ENCODE measurements around the gene ZWINT.

ZWINT gene, protein sequence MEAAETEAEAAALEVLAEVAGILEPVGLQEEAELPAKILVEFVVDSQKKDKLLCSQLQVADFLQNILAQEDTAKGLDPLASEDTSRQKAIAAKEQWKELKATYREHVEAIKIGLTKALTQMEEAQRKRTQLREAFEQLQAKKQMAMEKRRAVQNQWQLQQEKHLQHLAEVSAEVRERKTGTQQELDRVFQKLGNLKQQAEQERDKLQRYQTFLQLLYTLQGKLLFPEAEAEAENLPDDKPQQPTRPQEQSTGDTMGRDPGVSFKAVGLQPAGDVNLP

DNA sequence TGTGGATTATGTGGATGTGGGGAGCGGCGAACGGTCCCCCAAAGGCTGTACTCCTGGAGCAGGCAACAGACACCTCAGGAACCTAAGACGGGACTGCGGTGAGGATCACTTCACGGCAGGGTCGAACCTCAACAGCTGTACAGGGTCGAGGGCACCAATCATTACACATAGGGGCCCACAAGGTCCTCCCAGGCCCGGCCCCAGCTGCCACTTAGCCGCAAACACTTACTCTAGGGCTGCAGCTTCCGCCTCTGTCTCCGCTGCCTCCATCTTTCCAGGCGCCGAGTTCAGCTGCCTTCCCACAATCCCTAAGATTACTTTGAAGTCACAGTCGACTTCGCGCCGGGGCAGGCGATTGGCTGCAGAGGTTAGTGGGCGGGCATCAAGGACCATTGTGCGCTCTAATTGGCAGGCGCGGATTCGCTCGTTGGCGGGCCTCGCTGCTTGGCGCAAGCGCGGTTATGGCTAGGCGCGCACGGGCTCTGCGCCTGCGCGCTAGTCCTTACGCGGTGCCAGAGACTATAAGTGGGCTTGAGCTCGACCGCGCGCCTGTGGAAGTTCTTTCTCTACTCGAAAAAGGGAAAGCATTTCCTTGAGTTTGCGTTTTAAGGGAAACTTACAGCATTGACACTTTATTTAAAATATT lies at the start of gene ZWINT:
Gene ZWINT, minus strand, starts transcription at position 293 of the 646 bp plus-strand sequence. Its CDS starts 23 bp downstream, at position 270.
- peak; percentile 82 for DNase-seq (ENCODE audit: low read depth, low spot score)
- peak within 1 kb of the TSS; percentile 50 for H3K27ac ChIP-seq

DNA sequence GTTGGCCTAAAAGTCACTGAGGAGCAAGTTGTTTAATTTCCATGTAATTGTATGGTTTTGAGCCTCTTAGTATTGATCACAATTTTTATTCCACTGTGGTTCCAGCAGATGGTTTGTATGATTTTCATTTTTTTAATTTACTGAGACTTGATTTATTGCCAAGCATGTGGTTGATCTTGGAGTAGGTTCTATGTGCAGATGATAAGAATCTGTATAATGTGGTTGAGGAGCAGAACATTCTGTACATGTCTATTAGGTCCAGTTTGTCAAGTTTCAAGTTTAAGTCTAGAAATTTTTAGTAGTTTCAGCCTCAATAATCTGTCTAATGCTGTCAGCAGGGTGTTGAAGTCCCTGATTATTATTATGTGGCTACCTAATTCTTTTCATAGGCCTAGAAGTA lies 22.7 kb upstream of the ZWINT start:
- no peak for DNase-seq (ENCODE audit: low read depth, low spot score)
- H3K27ac ChIP-seq = no peak overlapping the region

DNA sequence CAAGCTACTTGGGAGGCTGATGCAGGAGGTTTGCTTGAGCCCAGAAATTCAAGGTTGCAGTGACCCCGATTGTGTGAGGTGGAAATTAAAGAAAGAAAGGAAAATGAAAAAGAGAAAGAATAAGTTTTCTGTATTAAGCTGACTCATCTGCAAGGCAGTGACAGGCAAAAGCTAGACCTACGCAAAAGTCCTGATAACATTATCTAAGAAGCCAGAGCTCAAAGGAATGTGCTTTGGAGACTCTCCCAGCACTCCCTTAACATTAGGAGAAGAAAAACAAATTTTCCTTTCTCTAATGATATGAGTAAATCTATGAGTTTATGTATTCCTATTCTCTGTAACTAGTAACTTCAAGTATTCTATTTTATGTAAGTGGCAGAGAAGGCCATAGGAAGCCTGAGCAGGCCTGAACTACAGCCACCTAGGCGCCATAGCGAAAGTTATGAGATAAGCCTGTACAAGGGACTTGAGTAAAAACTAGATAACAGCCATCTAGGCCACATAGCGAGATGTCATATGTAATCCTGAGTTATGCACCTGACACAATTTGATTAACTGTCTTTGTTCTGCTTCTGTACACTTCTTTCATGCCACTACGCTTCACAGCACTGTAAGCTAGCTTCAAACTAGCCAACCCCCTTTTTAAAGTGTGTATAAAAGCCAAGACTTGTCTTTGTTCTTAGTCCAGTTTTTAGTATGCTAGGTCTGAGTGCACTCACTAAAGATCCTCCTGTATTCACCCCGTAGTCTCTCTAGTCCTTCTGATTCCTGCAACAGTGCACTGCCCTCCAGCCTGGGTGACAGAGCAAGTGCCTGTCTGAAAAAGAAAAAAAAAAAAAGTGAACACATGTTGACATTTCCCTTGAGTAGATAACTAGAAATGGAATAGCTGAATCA lies 9.4 kb upstream of the ZWINT start:
- H3K27ac ChIP-seq = no peak overlapping the region
- no peak for DNase-seq (ENCODE audit: low read depth, low spot score)

DNA sequence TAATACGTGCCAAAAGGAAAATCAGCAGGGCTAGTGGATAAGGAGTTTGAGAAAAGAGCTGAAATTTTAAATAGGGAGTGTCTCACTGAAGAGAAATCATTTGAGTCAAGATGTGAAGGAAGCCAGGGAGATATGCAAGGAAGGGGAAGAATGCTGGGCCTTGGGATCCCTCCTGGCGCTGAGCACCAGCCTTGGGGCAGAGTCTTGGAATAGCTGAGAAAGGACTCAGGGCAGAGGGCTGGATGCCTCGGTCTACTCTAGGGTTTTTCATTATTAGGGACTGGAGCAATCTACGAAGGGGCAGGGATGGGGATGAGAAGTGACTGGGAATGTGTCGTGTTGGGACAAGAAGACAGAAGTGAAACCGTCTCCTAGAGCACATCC lies 484 bp downstream of the ZWINT start:
- H3K27ac ChIP-seq = no peak overlapping the region
- DNase-seq (ENCODE audit: low read depth, low spot score) = no peak

DNA sequence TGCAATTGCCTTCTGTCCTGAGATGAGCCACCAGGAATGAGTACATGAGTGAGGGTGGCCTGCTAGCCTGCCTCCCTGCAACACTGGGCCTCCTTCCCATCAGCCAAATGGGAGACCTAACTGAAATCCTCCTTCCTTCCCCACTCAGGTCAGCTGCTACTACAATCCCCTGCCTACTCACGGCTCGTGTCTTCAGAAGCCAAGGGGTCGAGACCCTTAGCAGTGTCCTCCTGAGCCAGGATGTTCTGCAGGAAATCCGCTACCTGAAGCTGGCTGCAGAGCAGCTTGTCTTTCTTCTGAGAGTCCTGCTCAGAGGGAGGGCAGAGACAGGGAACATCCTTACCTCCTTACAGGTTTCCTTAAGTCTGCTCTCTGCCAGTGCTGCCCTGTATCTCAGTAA lies 1.2 kb downstream of the ZWINT start:
- no peak for DNase-seq (ENCODE audit: low read depth, low spot score)
- H3K27ac ChIP-seq = no peak overlapping the region

DNA sequence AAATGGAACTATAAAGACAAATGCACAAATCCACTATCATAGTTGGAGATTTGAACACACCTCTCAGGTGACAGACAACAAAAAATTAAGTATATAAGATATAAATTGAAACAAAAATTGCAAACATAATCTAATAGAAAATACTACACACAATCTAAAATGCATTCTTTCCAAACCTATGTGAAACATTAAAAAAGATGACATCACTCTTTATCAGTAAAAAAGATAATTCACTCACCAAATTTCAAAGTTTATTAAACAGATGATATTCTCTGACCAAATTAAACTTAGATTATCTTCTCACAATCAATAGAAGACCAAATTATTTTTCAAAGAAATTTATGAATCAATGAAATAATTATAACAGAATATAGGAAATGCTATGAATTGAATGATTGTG lies 4.0 kb downstream of the ZWINT start:
- no peak for DNase-seq (ENCODE audit: low read depth, low spot score)
- no peak overlapping the region for H3K27ac ChIP-seq

DNA sequence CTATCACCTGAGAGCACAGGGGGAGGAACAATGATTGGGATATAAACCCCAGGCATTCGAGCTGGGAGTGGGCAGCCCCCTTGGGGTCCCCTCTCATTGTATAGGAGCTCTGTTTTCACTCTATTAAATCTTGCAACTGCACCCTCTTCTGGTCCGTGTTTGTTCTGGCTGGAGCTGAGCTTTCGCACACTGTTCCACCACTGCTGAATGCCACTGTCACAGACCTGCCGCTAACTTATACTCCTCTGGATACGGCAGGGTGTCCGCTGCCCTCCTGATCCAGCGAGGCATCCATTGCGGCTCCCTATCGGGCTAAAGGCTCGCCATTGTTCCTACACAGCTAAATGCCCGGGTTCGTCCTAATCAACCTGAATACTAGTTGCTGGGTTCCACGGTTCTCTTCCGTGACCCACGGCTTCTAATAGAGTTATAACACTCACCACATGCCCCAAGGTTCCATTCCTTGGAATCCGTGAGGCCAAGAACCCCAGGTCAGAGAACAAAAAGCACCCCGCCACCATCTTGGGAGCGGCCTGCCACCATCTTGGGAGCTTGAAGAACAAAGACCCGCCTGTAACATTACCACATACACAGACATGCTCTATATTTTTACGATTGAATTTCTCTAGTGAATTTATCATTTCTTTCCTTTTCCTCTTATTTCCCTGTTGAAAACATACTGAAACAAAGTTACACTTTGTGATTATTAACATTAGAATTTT lies 9.0 kb downstream of the ZWINT start:
- no peak for DNase-seq (ENCODE audit: low read depth, low spot score)
- no peak overlapping the region for H3K27ac ChIP-seq

DNA sequence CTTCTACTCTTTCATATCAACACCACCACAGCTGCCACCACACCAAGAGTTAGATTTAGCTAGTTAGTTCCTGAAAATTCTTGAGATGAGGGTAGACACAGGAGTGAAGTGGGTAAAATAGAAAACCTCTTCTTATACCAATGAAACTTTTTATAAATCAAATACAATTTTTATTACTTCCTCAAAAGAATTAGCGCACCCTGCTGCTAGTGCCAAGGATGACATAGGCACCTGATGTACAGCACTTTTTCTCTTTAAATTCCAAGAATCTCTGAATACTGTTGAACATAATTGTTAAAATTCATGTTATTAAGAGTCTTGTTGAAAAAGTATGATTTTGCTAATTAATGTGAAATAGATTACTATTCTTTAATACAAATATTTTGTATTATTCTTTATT lies 11.4 kb downstream of the ZWINT start:
- no peak overlapping the region for H3K27ac ChIP-seq
- DNase-seq (ENCODE audit: low read depth, low spot score) = no peak

DNA sequence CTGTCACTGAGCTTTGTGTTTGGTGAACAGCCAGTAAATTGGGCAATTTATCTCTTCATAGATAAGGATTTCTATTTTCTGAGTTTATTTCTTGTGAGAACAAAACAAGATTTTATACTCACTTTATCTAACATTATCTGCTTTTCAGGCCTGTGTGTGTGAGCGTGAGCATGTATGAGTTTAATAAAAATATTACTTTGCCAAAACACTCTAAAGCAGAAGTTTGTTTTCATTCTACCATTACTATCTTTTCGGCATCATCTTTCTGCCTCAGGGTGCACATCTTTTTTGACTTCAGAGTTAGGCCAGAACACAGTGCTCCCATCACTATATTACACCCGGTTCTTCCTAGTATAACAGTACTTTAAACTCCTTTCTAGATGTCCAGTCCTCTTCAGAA lies 13.0 kb downstream of the ZWINT start:
- DNase-seq (ENCODE audit: low read depth, low spot score) = no peak
- H3K27ac ChIP-seq = no peak overlapping the region

DNA sequence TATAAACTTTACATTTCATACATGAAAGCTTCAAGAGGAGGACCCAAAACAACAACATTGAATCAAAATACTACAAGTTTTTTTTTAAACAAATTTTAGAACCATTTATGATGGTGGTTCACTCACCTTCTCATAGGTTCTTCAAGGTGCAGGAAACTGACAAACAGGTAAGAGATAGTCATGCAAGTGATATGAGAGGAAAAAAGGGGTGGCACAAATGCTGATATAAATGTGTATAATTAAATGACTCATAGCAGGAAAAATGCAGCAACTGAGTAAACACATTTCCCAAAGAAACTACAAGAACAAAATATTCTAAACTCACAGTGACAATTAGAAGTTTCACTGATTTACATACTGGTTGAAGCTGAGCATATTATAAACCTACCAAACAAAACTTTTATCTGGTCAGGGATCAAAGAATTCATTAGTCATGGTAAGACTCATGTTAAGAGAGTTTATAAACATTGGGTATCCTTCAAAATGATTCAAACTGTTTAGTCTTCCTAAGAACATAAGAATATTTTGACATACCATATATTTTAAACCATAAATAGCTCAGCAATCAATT lies 14.1 kb downstream of the ZWINT start:
- peak overlapping the region; percentile 26 for H3K27ac ChIP-seq

DNA sequence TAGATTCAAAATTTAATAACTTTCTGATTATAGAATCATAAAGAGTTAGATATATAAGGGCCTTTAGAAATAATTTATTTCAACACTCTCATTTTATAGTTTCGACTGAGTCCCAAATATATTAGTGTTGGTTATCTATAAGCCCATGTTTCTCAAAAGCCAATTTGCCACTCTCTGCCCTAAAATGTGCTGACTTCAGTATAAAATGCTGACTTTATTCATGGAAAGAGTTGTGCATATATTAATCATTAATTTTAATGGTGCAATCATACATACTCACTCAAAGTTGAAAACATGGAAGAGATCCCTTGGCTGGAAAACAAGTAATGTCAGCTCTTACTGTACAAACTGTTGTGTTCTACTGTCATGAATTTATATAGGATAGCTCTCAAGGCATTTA lies 19.4 kb downstream of the ZWINT start:
- no peak overlapping the region for H3K27ac ChIP-seq
- no peak for DNase-seq (ENCODE audit: low read depth, low spot score)

More for the DNA sequence above, 14.1 kb downstream of the ZWINT start:
- DNase-seq (ENCODE audit: low read depth, low spot score) = peak; percentile 29

DNA sequence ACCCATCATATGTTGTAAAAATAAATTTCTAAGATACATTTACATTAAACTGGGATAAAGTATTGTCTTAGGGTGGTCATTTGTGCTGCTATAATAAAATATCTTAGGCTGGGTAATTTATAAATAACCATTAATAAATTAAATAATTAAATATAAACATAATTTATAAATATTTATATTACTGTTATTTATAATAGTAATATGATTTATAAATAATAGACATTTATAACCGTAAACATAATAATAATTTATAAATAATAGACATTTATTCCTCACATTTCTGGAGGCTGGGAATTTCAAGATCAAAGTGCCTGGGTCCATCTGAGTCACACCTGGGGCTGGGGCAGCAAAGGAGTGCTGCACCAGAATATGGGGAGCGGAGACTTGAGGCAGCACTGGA lies 31.1 kb downstream of the ZWINT start:
- H3K27ac ChIP-seq = no peak overlapping the region
- no peak for DNase-seq (ENCODE audit: low read depth, low spot score)

DNA sequence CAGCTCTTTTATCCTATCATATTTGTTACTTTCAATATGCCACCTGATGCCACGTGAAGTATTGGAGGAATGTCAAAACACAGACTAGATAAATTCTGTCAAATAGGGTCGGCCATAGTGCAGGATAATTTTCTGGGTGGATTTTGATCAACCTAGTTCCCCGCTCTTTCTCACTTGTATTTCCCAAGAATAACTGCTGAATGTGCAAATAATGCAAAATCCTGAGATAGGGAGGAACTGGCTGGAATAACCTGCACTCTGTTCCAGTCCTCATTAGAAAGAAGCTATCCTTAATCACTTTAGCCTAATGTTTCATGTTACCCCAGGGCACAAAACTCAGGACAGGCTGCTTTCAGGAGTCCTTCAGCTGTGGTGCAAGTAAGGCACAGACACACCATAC lies 33.9 kb downstream of the ZWINT start:
- no peak for DNase-seq (ENCODE audit: low read depth, low spot score)

DNA sequence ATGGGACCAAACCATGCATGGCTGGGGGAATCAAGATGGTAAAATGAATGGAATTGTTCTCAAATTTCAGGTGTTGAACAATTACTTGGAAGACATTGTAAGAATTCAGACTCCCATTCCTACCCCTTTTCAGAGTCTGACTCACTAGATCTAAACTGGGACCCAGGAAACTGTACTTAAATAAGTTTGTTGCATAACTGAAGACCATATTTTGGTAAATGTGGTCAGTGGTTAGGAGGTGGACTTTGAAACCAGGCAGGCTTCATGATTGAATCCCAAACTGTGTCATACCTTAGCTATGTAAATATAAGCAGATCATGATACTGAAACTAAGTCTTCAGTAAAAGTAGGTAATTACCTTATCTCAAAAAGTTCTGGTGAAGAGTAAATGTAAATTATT lies 41.7 kb downstream of the ZWINT start:
- peak overlapping the region; percentile 65 for H3K27ac ChIP-seq
- DNase-seq (ENCODE audit: low read depth, low spot score) = peak; percentile 93

More for the DNA sequence above, 33.9 kb downstream of the ZWINT start:
- H3K27ac ChIP-seq = no peak overlapping the region

DNA sequence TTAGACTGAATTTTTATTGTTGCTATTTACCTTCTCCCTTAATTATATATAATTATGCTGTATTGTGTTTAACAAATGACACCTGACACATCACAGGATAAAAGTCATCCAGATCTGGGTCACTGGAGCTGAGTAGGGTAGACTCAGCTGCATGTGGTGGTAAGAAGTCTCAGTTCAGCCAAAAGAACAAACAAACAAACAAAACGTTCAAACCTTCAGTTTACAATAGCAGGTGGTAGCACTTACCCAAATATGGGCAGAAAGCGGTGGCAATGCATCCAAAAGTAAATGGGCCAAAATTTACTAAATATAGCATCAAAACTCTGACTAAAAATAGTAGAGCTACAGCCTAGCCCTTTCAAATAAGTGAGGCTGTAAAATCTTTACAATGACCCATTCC lies 42.2 kb downstream of the ZWINT start:
- peak overlapping the region; percentile 65 for H3K27ac ChIP-seq
- no peak for DNase-seq (ENCODE audit: low read depth, low spot score)

DNA sequence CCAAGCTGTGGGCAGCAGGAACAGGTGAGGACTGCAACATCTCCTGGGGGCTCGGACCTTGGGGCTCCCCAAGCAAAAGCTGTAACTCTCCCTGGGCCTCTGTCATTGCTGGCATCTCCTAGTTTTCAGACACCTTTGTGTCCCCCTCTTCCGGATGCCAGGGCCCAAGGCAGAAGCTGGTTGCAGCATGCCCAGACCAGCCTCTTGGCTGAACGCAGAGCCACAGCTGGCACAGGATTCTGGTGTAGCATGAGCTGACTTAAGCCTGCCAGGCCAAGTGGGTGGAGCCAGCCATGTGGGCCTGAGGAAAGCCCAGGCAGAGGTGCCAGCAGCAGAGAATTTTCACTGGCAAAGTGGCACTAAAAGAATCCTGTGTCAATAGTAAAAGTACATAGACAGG lies 43.5 kb downstream of the ZWINT start:
- H3K27ac ChIP-seq = peak overlapping the region; percentile 65
- peak; percentile 84 for DNase-seq (ENCODE audit: low read depth, low spot score)

DNA sequence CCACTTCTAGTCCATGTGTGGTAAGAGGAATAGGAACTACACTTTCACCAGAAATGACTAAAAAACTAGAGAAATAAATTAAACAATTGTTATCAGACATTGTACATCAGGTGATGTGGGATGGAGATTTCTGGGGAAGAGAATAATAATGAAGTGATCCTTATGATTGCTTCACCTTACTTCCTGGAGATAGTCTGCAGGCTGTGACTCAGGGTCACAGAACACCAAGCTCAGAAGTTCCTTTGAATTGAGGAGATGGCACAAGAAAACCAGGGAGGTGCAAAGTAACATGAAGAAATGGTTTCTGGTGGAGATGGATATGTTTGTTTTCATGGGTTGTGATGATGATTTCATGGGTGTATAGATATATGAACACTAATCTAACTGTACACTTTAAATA lies 44.5 kb downstream of the ZWINT start:
- H3K27ac ChIP-seq = peak overlapping the region; percentile 65
- peak; percentile 16 for DNase-seq (ENCODE audit: low read depth, low spot score)

Data from epithelial cell of prostate (primary cell).